HUDEP-2 (cell line): Measurements from ENCODE around the gene PTPRS.

ENCODE experiments used
- DNase-seq, 76 experiments: peaks; one replicate each; lab custom pipeline; 2025; ENCODE audit not compliant: unreplicated experiment in 76 of 76; lab: John Stamatoyannopoulos, UW

Gene PTPRS

GRCh38 chr19:5291588-5292193 is 48.9 kb downstream of the PTPRS start:
- no peak for DNase-seq
